ENCODE measurements around the gene UXS1. TPM values are rescaled to one million over a fixed set of nuclear protein-coding genes. Genes with fewer than 3 reads are reported as not detected.

Gene UXS1
- total RNA-seq, 1 donor from 2014 or later: 21.4 TPM

DNA sequence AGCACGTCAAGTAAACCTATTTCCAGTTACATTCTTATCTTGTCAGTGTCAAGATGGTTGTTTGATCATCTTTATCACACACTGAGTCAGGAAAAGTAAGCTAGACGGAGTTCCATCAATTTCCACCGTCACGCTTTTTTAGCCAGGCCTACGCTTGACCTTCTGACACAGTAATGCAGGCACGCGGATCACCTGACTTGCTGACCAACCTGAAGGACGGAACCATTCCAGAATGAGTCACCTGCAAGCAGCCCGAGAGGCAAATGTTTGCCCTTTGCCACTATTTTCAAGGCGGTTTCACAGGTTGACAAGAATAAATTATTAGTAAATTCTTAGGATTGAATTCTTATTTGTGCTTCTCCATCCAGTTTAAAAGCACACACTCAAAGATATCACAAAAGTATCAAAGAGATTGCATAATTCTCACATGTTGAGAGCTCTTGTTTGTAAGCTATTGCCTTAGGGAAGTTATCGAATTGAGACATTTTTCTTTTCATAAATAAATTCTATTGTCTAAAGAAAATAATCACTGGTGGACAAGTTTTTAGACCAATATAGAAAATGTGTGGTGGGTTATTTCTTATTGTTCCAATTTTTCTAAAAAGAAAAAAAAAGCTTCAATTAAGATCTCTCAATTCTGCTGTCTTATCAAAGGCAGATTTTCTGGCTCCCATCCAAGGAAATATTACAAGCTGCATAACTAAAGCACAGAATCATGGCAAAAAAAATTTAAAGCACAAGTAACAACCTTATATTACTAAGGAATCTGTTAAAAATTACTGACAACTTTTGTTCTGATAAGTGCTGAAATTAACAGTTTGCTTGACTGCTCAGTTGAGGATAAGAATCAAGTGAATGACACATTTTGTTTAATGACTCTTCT, 31.9 kb downstream of the UXS1 start:
- no peak for DNase-seq (ENCODE audit: low read depth in 2 of 2)

DNA sequence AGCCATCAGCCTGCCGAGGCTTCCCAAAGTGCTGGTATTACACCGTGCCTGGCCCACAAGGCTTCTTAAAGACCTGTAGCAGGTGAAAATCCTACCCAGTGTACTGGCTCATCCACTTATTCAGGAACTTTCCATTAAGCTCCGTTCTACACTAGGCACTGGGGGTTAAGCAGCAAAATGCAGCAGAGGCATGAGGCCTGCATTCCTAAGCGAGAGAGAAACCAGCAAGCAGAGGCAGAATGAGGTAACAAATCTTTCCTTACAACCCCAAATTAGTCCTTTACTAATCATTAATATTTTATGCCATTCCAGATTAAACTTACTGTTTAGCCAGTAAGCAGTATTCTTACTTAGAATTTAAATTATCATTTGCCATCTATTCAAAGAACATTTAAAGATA, 32.8 kb downstream of the UXS1 start:
- no peak for DNase-seq (ENCODE audit: low read depth in 2 of 2)

DNA sequence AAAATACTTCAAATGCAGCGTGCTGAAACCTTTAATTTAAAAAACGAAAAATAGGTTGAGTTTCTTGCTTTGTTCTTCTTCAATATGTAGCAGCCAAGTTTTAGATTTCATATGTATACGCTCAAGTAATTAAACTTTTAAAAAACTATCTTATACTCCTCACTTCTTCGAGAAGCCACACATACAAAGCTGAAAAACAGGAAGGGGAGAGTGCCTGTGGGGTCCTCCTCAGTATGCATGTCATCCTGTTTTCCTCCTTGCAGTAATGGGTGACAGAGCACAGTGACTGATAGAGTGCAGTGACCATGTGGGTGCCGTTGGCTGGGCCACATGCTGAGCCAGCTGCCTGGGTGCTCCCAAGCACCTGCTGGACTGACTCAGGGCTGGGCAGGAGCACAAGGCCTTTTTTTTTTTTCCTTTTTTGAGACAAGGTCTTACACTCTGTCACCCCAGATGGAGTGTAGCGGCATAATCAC, 33.3 kb downstream of the UXS1 start:
- no peak for DNase-seq (ENCODE audit: low read depth in 2 of 2)

DNA sequence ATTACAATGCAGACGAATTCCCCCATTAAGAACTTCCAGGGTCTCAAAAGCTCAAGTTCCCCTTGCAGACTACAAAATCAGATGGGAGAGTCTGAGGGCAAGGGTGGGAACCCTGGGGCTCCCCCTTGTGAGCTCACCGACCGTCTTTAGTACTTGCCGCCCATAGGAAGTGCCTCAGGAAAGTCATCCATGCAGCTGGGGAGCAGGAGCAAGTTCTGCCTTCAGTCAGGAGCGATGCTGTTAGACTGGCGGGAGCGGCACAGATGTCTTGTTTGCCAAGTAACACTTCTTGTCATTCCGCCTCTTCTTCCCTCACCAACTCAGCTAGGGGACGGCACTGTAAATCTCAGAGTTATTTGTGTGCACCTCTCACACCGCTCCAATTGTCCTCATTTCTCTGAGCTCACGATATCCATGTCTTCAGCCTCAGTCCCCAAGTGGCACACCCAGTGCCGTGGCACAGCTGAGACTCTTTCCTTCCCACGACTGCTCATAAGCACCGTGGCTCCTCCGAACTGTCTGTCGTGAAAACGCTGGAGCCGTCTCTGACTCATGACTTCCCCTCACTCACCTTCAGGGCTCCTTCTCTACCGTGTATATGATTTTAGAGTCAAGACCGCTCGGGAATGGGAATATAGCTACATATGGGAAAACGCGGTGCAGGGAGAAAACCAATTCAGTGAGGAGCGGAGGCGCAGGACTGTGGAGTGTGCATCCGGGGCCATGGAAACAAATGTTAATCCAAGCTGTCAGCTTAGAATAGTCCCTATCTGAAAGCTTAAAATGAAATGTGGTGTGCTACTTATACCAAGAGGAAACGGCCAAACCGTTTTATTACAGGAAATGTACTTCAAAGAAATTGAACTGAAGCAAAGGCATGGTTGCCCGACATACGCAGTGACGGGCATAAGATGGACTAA, 34.0 kb downstream of the UXS1 start:
- no peak for DNase-seq (ENCODE audit: low read depth in 2 of 2)

DNA sequence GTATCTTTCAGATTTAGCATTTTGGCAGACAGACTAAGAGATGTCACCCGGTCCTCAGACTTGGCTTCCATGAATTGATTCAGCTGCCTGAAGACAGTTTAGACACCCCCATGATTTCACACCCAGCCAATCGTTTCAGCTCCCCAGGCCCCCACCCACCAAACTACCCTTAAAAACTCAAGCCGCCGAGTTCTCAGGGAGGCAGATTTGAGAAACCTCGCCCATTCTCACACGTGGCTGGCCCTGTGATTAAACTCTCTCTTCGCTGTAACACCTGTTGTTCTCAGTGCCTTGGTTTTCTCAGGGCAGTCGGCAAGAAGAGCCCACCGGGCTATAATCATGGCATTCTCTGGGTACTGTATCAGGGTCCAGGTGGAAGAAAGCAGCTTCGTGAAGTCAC, 35.2 kb downstream of the UXS1 start:
- DNase-seq (ENCODE audit: low read depth in 2 of 2): no peak

DNA sequence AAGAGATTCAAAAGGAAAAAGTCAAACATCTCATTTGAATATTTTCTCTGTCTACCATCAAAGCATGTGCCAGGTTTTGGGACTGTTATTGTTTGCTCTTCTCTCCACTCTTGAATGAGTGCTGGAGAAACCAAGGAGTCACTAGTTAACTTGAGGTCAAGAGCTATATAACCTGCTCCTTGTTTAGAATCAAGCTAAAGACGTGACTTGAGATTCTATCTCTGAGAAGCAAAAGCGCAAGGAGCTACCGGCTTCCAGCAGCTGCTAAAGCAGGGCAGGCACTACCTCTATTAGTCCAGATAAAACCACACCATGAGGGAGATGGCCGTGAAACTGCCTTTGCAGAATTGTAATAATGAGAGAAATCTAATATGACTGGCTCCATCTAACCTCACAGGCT, 36.0 kb downstream of the UXS1 start:
- DNase-seq (ENCODE audit: low read depth in 2 of 2): no peak

DNA sequence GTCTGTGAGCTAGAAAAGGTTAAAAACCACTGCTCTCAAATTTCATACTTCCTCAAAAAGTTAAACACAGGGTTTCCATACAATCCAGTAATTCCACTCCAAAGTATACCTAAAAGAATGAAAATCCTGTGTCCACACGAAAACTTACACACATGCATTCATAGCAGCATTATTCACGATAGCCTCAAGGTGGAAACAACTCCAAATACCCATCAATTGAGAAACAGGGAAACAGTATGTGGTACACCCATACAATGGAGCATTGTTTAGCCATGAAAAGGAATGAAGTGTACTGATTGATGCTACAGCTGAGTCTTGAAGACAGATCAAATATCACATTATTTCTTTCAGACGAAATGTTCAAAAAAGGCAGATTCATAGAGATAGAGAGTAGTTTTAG, 36.7 kb downstream of the UXS1 start:
- no peak for DNase-seq (ENCODE audit: low read depth in 2 of 2)

DNA sequence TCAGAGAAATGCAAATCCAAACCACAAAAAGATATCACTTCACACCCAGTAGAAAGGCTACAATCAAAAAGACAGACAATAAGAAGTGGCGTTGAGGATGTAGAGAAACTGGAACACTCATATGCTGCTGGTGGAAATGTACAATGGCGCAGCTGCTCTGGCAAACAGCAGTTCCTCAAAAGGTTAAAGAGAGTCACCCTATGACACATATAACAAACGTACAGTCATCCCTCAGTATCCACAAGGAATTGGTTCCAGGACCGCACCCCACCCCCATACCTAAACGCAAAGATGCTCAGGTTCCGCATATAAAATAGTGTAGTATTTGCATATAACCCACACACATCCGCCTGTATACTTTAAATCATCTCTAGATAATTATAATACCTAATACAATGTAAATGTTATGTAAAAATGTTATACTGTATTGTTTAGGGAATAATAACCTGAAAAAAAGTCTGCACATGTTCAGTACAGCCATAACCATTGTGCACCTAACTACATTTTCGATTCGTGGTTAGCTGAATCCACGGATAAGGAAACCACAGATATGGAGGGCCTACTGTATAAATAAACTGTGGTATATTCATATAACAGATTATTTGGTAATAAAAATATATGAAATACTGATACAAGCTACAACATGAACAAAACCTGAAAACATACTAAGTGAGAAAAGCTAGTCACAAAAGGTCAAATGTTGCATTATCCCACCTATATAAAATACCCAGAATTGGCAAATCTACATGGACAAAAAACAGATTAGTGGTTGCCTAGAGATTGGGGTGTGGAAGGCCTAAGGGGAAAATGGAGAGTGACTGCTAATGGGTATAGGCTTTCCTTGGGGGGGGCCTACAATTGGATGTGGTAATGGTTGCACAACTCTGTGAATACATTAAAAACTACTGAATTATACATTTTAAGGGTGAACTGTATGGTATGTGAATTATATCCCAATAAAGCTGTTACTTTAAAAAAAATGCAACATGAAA, 37.5 kb downstream of the UXS1 start:
- DNase-seq (ENCODE audit: low read depth in 2 of 2): no peak

DNA sequence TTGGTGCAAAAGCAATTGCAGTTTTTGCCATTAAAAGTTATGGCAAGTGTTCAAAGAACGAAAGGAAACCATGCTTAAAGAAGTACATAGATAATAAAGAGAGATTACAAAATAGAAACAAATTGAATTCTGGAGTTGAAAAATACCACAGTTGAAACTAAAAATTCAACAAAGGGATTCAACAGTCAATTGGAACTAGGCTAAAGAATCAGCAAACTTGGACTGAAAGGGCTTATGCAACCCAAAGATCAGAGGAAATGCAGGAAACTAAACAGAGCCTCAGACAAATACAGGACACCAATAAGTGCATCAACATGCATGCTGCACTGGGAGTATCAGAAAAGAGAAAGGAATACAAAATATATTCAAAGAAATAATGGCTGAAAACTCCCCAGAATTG, 40.3 kb downstream of the UXS1 start:
- no peak for DNase-seq (ENCODE audit: low read depth in 2 of 2)

DNA sequence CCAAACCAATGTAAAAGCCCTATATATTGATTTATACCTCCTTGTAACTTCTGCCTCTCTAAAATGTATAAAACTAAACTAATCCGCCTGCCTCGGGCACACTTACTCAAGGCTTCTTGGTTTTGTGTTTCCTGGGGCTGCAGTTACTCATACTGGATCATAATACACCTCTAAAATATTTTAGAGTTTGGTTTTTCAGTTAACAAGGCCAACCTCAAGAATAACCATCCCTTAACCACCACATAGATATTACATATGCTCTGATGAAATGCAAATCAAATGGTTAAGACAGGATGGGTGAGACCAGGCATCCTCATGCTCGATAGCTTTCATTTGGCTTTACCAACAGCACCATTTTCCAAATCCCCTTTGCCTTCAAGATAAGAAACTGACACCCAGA, 46.4 kb downstream of the UXS1 start:
- DNase-seq (ENCODE audit: low read depth in 2 of 2): no peak

DNA sequence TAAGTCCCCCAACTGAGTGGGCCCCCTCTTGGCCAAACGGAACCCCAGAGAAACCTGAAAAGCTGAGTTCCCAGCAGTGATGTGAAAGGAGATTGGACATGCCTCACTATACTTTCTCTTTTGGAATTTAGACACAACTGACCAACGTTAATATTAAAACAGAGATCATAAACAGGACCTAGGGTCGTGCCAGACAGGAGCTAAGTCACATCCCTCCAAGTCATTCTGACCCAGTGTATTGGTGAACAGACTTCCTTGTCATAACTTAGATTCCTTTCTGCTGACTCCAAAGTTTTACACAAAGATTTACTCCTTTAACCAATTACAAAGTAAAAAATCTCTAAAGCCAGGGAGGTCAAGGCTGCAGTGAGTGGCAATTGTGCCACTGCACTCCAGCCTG, 46.9 kb downstream of the UXS1 start:
- peak in 1 of 2 donors; percentile 38 for DNase-seq (ENCODE audit: low read depth in 2 of 2)

DNA sequence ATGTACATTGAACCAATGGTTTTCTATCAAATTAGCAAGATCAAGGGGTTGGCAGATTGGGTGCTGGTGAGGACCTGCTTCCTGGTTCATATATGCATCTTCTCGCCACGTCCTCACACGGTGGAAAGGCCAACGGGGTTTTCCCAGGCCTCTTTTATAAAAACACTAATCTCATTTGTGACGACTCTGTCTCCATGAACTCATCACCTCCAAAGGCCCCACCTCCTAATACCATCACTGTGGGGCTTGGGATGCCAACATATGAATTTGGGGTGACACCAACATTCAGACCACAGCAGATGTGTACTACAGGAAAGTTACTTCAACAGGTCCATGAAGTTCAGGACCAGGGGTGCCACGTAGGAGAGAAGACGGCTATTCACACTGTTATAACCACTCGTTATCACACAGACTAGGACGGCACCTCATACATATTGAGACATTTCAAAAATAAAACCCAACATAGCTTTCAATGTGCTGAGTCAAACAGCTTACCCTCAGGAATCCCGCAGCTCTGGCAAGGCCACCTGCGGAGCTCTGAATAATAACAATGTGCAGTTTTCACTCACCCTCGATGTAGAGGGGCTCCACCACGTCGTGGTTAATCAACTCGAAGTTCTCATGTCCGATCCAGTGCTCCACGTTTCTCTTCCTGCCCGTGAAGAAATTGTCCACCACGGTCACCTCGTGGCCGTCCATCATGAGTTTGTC, 49.3 kb downstream of the UXS1 start:
- DNase-seq (ENCODE audit: low read depth in 2 of 2): no peak

DNA sequence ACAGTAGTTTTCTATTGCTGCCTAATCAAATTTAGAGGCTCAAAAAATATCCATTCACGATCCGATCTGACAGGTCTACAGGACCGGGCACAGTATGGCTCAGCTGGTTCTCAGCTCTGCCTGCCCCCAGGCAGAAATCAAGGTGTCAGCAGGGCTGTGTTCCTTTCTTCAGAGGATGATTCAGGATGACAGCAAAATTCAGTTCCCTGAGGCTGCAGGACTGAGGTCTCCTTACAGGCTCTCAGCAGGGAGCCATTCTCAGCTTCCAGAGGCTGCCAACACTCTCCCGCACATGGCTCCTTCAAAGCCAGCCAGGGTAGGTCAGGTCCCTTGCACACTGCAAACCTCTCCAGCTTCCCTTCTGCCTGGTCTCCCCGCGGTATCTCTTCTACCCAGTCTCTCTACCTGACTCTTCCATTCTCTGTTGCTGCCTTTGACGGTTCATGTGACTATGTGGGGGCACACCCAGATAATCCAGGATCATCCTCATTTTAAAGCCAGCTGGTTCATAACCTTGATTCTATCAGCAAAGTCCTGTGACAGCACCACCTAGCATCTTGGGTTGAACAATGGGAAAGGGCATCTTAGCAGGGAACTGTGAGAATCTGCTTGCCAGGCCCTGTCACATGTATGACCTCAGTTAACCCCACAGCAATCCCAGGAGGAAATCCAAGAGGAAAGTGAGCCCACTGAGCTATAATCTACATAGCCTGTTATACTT, 50.4 kb downstream of the UXS1 start:
- no peak for DNase-seq (ENCODE audit: low read depth in 2 of 2)

DNA sequence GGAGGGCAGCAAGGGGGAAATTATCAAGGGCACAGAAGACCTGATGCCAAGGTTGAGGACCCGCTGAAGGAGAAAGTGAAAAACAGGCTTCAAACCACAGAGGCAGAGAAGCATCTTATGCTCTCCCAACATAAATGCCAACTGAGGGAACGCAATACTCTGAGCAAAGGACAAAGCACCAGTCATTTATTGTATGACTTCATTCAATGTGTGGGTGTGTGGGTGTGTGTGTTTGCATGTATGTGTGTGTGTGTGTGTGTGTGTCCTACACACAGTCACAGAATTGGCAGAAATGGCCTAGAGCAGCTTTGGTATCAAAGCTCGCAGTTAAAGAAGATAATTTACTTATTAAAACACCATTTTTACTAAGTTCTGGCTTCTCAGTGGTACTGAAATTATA, 51.4 kb downstream of the UXS1 start:
- DNase-seq (ENCODE audit: low read depth in 2 of 2): no peak

DNA sequence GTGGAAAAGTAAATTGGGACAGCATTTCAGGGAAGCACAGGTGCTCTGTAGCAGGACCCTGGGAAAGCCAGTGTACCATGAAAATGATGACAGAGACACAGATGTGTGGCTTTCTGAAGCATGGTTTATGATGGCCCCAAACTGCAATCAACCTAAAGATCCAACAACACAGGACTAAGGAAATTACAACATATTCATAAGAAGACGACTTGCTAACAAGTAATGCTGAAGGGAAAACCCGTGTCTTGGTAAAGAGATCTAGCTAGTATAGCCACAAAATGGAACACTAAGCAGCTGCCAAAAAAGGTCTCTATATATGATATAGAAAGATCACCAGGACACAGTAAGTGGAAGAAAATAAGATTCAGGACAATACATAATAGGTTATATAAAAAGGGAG, 53.2 kb downstream of the UXS1 start:
- no peak for DNase-seq (ENCODE audit: low read depth in 2 of 2)

DNA sequence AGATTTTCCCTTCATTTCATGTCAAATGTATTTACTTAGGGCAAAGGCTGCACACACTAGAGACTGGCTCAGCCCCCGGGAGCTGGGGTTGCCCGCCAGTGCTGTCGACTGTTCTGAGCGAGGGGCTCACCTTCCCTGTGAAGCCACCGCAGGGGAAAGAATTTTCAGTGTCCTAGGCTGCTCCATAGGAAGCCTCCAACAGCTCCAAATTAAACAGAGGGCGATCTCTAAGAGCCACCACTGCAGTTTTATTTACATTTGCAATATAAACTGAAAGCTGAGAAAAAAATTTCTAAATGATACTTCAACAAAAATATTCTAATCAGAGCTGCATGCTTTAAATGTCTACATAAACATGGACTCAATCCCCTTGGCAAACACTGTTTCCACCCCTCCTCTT, 54.0 kb downstream of the UXS1 start:
- no peak for DNase-seq (ENCODE audit: low read depth in 2 of 2)

DNA sequence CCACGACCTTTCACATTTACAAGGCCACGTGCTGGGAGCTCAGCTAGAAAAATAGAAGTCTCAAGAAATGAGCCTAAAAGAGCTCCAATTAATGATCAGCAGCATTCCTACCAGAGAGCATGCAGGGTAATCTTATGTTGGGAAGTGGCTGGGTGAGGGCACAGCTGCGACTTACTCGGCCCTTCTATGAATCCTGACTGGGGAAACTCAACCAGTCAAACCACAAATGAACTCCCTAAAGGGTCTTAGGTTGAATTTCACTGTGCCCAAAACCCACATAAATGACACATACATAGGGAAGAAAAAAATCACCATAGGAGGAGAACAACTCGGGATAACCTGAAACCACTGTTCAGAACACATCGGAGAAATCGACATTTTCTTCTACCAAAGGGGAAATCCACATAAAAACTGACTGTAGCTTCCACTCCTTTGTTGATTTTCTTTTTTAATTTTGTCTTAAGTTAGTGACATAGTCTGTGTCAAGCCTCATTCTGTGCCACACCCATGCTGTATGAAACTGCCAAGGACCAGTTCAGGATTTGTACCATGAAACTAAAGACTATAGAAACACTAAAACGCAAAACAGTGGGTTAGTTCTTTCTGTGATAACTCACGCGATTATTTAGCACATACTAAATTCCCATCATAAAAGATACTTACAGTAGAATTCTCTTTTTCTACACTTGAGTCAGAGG, 54.7 kb downstream of the UXS1 start:
- no peak for DNase-seq (ENCODE audit: low read depth in 2 of 2)

DNA sequence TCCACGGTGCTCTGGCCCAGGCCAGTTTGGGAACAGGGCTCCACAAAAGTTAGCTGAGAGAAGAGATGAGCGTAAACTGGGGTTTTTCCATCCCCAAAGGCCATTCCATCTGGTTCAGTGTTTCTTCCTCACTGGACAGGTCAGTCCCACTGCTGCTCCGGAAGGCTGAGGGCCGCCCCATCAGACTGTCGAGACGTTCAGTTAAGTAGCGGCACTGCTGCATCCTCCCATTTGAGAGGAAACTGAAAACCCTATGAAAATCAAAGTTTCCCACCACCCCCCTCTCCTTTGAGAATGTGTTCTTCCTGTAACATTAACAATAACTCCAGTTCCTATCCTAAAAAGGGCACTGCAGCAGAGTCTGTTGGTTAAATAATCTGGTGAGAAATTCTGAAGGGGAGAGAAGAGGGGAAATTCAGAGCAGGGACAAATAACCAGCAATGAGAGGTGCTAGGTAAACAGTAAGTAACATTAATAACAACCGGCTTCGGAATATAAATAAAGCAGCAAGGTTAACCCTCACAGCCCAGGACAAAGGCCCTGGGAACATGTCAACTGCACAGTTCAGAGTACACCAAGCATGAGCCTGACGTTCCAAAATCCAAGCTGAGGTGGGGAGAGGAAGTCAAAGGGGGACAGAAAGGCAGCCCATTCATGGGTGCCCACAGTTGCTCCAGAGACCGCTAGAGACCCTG, 55.4 kb downstream of the UXS1 start:
- peak in 1 of 2 donors; percentile 42 for DNase-seq (ENCODE audit: low read depth in 2 of 2)
